BE2C (cell line): Measurements from ENCODE around the gene SPNS2.

Experiments used
- DNase-seq: peaks from one replicate; pipeline ENCODE4 v3.0.0-alpha.2; 2020
- H3K27me3 ChIP-seq: fragments of 250-450 bp; sonication (Bioruptor Pico); 2 replicates; pipeline ENCODE4 v1.5.1; 2020; ENCODE audit warnings: mild to moderate bottlenecking
- H3K36me3 ChIP-seq: fragments of 250-450 bp; sonication (Bioruptor Pico); 2 replicates; pipeline ENCODE4 v1.5.1; 2020; ENCODE audit warnings: mild to moderate bottlenecking
- H3K4me1 ChIP-seq: fragments of 250-450 bp; sonication (Bioruptor Pico); 2 replicates; pipeline ENCODE4 v1.5.1; 2020
- H3K4me3 ChIP-seq: 2 replicates; pipeline ENCODE4 v1.5.1; 2011; ENCODE audit warnings: low read depth, low read length
- H3K9me3 ChIP-seq: fragments of 250-450 bp; sonication (Bioruptor Pico); 2 replicates; pipeline ENCODE4 v1.5.1; 2020
- CTCF ChIP-seq: IDR thresholded peaks from 2 replicates; pipeline ENCODE4 v1.5.1; 2012; ENCODE audit warnings: mild to moderate bottlenecking, low read depth, low read length

Gene SPNS2

DNA sequence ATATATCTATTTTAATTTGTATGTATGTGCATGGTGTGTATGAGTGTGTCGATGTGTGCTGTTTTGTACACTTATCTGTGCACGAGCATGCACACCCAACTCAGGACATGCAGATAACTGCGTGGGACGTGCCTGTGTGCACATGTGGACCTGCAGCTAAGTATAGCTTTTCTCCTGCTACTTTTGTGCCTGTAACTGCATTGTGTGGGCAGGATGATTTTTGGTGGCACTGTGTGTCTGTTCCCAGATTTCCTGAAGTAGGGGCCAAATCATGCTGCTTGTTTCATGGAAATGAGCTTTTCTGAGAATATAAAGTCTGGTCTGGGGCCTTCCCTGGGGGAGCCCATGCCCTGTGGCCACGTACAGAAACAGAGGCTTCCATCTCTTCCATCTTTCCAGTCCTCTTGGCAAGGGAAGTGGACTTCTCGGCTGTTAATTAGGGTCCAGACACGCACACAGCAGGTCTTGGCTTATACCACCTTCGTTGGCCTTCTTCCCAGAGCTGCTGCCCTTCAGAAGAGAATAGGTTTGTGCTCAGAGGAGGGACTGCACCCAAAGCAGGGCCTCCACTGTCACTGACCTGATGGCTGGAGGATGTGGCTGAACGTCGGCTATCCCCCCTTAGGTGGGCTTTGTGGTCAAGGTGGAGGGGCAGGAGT lies 34.7 kb upstream of the SPNS2 start:
- H3K4me1 ChIP-seq = no peaks in the 10 kb centered on the region
- no peaks in the 10 kb centered on the region for H3K9me3 ChIP-seq
- TF ChIP-seq CTCF = no peak
- H3K27me3 ChIP-seq = no peaks in the 10 kb centered on the region
- DNase-seq = no peak
- H3K36me3 ChIP-seq = no peaks in the 10 kb centered on the region
- no peak overlapping the region for H3K4me3 ChIP-seq

DNA sequence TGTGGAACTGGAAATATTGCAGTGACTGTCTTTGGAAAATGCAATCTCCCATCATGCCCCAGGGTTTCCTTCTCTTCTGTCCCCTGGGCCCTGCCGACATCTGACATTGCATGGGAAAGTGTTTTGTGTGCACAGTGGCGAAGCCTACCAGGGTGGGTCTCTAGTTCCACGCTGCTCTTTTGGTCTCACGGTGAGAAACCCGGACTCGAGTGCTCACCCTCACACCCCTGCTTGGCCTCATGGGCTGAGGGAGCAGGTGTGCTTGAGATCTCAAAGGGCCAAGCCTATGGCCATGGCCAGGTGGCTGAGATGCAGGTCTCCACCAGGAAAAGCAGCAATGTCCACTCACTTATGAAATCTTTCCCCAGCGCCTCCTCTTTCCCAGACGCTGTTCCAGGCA lies 32.9 kb upstream of the SPNS2 start:
- Histone ChIP-seq H3K36me3 (no peaks in the 10 kb centered on the region), H3K4me1 (no peaks in the 10 kb centered on the region), H3K4me3 (no peak overlapping the region), H3K9me3 (no peaks in the 10 kb centered on the region), H3K27me3 (no peaks in the 10 kb centered on the region)
- TF ChIP-seq CTCF = no peak
- DNase-seq = no peak

GRCh38 chr17:4467287-4467686 lies 31.4 kb upstream of the SPNS2 start:
- TF ChIP-seq CTCF = no peak
- Histone ChIP-seq H3K36me3 (no peaks in the 10 kb centered on the region), H3K9me3 (no peaks in the 10 kb centered on the region), H3K4me1 (no peaks in the 10 kb centered on the region), H3K4me3 (no peak overlapping the region), H3K27me3 (no peaks in the 10 kb centered on the region)
- no peak for DNase-seq

DNA sequence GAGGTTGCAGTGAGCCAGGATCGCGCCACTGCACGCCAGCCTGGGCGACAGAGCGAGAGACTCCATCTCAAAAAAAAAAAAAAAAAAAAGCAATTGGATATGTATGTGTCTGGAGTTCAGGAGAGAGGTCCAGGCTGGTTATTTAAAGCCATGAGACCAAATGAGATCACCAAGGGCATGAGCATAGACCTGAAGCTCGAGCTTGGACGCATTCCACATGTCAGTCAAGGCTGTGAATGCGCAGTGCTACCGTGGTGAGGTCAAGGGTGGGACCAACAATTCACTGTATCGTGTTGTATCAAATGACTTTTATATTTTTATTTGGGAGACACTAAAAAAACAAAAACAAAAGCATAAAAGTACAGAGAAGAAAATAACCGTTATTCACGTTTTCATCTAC lies 29.1 kb upstream of the SPNS2 start:
- no peak overlapping the region for H3K4me3 ChIP-seq
- H3K36me3 ChIP-seq = no peaks in the 10 kb centered on the region
- TF ChIP-seq CTCF = no peak
- no peaks in the 10 kb centered on the region for H3K27me3 ChIP-seq
- no peak for DNase-seq
- no peaks in the 10 kb centered on the region for H3K9me3 ChIP-seq
- no peaks in the 10 kb centered on the region for H3K4me1 ChIP-seq

- DNase-seq = no peak
- Histone ChIP-seq H3K9me3 (no peaks in the 10 kb centered on the region), H3K4me1 (no peaks in the 10 kb centered on the region), H3K27me3 (no peaks in the 10 kb centered on the region), H3K4me3 (no peak overlapping the region), H3K36me3 (no peaks in the 10 kb centered on the region)
- no peak for TF ChIP-seq CTCF
Measured at GRCh38 chr17:4472286-4472685, 26.4 kb upstream of the SPNS2 start.

GRCh38 chr17:4474093-4474492 lies 24.6 kb upstream of the SPNS2 start:
- Histone ChIP-seq H3K4me1 (no peaks in the 10 kb centered on the region), H3K9me3 (no peaks in the 10 kb centered on the region)

More at GRCh38 chr17:4474093-4474492, 24.6 kb upstream of the SPNS2 start:
- Histone ChIP-seq H3K36me3 (no peaks in the 10 kb centered on the region), H3K27me3 (no peaks in the 10 kb centered on the region), H3K4me3 (no peak overlapping the region)
- DNase-seq = no peak
- TF ChIP-seq CTCF = no peak
